ENCODE results near the gene LONP2. TPM values are rescaled to one million over a fixed set of nuclear protein-coding genes. Genes with fewer than 3 reads are reported as not detected.

The LONP2 gene, protein sequence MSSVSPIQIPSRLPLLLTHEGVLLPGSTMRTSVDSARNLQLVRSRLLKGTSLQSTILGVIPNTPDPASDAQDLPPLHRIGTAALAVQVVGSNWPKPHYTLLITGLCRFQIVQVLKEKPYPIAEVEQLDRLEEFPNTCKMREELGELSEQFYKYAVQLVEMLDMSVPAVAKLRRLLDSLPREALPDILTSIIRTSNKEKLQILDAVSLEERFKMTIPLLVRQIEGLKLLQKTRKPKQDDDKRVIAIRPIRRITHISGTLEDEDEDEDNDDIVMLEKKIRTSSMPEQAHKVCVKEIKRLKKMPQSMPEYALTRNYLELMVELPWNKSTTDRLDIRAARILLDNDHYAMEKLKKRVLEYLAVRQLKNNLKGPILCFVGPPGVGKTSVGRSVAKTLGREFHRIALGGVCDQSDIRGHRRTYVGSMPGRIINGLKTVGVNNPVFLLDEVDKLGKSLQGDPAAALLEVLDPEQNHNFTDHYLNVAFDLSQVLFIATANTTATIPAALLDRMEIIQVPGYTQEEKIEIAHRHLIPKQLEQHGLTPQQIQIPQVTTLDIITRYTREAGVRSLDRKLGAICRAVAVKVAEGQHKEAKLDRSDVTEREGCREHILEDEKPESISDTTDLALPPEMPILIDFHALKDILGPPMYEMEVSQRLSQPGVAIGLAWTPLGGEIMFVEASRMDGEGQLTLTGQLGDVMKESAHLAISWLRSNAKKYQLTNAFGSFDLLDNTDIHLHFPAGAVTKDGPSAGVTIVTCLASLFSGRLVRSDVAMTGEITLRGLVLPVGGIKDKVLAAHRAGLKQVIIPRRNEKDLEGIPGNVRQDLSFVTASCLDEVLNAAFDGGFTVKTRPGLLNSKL
- total RNA-seq, result 56.4 and 63.6 TPM in 2 replicates

DNA sequence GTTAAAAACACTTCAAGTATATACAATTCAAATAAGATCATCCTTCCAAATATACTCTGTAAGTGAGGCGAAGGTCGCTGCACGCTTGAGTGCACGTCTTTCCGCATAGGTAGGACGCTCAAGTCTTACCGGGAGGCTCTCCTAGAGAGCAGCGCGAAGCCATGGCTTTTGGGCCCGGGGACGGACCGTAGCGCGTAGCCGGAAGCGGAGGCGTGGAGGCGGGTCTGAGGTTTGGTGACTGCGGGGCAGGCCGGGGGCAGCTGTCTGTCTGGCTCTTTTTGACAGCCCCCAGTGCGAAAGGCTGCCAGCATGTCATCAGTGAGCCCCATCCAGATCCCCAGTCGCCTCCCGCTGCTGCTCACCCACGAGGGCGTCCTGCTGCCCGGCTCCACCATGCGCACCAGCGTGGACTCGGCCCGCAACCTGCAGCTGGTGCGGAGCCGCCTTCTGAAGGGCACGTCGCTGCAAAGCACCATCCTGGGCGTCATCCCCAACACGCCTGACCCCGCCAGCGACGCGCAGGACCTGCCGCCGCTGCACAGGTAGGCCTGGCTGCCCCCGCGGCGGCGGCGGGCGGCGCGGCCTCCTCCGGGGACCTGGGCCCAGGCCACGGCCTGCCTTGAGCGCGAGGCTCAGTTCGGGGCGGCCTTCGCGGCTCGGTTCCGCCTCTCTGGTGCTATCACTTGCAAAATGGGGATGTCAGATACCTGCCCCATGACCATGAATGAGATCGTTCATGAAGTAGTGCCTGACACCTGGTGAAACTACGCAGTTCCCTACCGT lies at the start of gene LONP2:
Gene LONP2, plus strand, starts transcription at position 221 of the 783 bp plus-strand sequence. Its CDS starts 89 bp downstream, at position 310.

DNA sequence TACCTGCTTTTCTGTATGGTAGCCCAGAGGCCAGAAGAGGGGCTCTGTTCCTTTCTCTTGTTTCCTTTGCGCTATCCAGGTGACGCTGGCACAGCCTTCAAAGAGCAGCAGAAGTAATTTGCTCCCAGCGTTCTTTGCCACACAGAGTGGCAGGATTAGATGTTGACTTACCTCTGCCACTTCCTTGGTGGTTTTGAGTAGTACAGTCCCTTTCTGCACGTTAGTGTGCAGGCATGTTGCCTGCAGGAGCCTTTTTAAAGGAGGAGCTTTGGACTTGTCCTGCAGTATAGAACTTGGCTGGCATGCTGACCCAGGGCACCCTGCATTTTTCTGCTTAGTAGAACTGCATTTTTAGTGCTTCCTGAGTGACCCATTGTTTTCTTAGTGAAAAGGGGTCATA lies 3.2 kb downstream of the LONP2 start, which contains the start of gene ABCC11:
Gene ABCC11, minus strand, starts transcription at position 229 of the 400 bp plus-strand sequence. CDS start 15,618 bp downstream, outside the sequence.

DNA sequence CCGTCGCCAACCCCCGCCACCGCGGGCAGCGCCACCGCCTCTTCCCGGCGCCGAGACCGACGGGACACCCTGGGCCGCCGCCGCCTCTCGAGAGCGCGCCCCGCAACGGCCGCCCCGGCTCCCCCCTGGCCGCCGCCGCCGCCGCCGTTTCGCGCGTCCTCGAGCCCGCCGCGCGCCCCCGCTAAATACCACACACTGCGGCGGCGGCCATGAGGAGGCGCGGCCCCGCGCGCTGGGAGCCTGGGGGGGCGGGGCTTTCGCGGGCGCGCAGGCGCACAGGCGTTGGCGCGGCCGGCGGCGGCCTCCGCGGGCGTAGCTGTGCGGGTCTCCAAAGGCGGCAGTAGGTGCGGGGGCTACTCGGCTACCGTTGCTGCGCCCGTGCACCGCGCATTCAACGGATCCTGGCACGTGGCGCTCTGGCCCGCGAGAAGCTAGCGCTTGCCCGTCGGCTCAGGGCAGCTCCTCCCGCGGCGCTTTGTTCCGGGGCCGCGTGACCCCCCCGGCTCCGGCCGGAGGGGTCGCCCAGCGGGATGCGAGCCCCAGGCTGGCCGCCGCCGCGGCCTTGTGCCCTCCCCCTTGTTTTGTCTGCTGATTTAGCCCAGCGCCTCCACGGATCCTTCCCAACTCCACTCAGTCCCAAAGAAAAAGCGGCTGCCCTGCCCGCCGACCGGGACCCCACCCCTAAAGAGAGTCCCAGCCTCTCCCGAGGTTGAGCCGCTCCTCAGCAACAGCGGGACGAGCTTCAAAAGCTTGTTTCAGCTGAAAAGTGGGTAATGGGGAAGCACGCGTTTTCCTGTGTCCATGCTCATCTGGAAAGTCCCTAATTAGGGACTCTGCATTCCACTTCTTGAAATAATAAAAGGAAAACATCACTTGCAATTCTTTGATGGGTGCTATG lies 141.4 kb downstream of the LONP2 start, which contains the start of gene SIAH1:
Gene SIAH1, minus strand, starts transcription at position 161 of the 898 bp plus-strand sequence. CDS start 22,985 bp downstream, outside the sequence.

Other genes starting within 250 kb of the LONP2 start
- under 0.01 TPM in 1 of 2 replicates, not detected in the other for gene ABCC12, start 88.3 kb upstream of the LONP2 start, total RNA-seq
- 0.13 and 0.43 TPM in 2 replicates for gene ABCC11, start 3.2 kb downstream of the LONP2 start, total RNA-seq
- 31.6 and 39.6 TPM in 2 replicates for gene SIAH1, start 141.1 kb downstream of the LONP2 start, total RNA-seq